GOT3 (cell line): ENCODE results near the gene PHC1.
"Not testable (repeated sequence)": the region's sequence is repeated elsewhere in the genome, so short reads cannot be mapped to it uniquely, and the experiment has no call there.

Experiments used
- DNase-seq: peaks from one replicate; lab custom pipeline; 2025; ENCODE audit warnings: mixed read lengths; lab: John Stamatoyannopoulos, UW

The PHC1 gene

GRCh38 chr12:8914033-8914715 lies at the start of gene PHC1:
Gene PHC1 (plus strand): TSS chr12:8914509. CDS start chr12:8917678, 3,169 bp downstream.
- not testable (repeated sequence) for DNase-seq

GRCh38 chr12:8866429-8866828 lies 47.9 kb upstream of the PHC1 start:
- DNase-seq: no peak

GRCh38 chr12:8867009-8867408 lies 47.3 kb upstream of the PHC1 start:
- no peak for DNase-seq

- DNase-seq: no peak
Measured at GRCh38 chr12:8867786-8868185, 46.5 kb upstream of the PHC1 start.

GRCh38 chr12:8870586-8870985 lies 43.7 kb upstream of the PHC1 start:
- DNase-seq: no peak

GRCh38 chr12:8871068-8871467 lies 43.2 kb upstream of the PHC1 start:
- DNase-seq: no peak

GRCh38 chr12:8876887-8877286 lies 37.4 kb upstream of the PHC1 start:
- DNase-seq: no peak

GRCh38 chr12:8886502-8887284 lies 27.6 kb upstream of the PHC1 start:
- DNase-seq: no peak

GRCh38 chr12:8887285-8887715 lies 27.0 kb upstream of the PHC1 start:
- DNase-seq: no peak

- DNase-seq: no peak
Measured at GRCh38 chr12:8890313-8891085, 23.8 kb upstream of the PHC1 start.

- no peak for DNase-seq
Measured at GRCh38 chr12:8891976-8892375, 22.3 kb upstream of the PHC1 start.

GRCh38 chr12:8894378-8894777 lies 19.9 kb upstream of the PHC1 start:
- DNase-seq: no peak

- no peak for DNase-seq
Measured at GRCh38 chr12:8894986-8895385, 19.3 kb upstream of the PHC1 start.

- no peak for DNase-seq
Measured at GRCh38 chr12:8897081-8897480, 17.2 kb upstream of the PHC1 start.

GRCh38 chr12:8899830-8900229 lies 14.5 kb upstream of the PHC1 start:
- no peak for DNase-seq

- DNase-seq: not testable (repeated sequence)
Measured at GRCh38 chr12:8902703-8903102, 11.6 kb upstream of the PHC1 start.

- no peak for DNase-seq
Measured at GRCh38 chr12:8903646-8904045, 10.7 kb upstream of the PHC1 start.

- DNase-seq: no peak
Measured at GRCh38 chr12:8904665-8905064, 9.6 kb upstream of the PHC1 start.

- DNase-seq: no peak
Measured at GRCh38 chr12:8905546-8905945, 8.8 kb upstream of the PHC1 start.

GRCh38 chr12:8906266-8907180 lies 7.8 kb upstream of the PHC1 start:
- no peak for DNase-seq

GRCh38 chr12:8907513-8907912 lies 6.8 kb upstream of the PHC1 start:
- DNase-seq: no peak

GRCh38 chr12:8909752-8910151 lies 4.6 kb upstream of the PHC1 start:
- no peak for DNase-seq
